Measurements from ENCODE around the gene CXXC5. TPM values are rescaled to one million over a fixed set of nuclear protein-coding genes. Genes with fewer than 3 reads are reported as not detected.
"Not testable (repeated sequence)": the region's sequence is repeated elsewhere in the genome, so short reads cannot be mapped to it uniquely, and the experiment has no call there.

Gene CXXC5
- 1 to 10 TPM in 1 of 2 experiments, under 1 TPM in 1; 0.82 to 1.0 TPM for total RNA-seq

DNA sequence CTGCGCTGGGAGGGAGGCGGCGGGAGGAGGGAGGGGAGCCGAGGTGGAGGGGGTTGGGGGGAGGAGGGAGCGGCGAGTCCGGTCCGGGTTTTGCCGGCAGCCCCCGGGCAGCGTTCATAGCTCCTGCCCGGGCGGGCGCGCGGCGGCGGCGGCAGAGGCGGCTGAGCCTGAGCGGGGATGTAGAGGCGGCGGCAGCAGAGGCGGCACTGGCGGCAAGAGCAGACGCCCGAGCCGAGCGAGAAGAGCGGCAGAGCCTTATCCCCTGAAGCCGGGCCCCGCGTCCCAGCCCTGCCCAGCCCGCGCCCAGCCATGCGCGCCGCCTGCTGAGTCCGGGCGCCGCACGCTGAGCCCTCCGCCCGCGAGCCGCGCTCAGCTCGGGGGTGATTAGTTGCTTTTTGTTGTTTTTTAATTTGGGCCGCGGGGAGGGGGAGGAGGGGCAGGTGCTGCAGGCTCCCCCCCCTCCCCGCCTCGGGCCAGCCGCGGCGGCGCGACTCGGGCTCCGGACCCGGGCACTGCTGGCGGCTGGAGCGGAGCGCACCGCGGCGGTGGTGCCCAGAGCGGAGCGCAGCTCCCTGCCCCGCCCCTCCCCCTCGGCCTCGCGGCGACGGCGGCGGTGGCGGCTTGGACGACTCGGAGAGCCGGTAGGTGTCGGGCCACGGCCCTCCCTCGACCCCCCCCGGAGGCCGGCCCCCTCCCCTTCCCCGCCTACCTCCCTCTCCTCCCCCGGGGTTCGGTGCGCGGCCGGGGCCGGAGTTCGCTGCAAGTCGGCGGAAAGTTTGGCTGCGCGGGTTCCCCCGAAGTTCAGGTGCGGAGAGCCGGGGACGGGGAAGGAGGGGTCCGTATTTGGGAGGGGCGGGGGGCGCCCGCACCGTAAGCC lies at the start of gene CXXC5:
Gene CXXC5 (plus strand): TSS at position 145 of the 877 bp plus-strand sequence. CDS start 32,175 bp downstream, outside the sequence.
- POLR2A ChIA-PET: interaction anchor here (0.6 to 1.2 kb wide), 2 partner anchors 11 to 43 kb away, joined by 3 to 13 read pairs; no protein-coding TSS in a partner anchor
- CTCF ChIA-PET: interaction anchor here (0.8 to 2.1 kb wide), 7 partner anchors 9 to 117 kb away, joined by 3 to 7 read pairs (median 3); no protein-coding TSS in a partner anchor
- Mint-ChIP-seq H3K4me1 (ENCODE audit: low read depth) (peaks cover 23% of the 10 kb centered on the region), H3K27me3 (peaks cover 48% of the 10 kb centered on the region), H3K4me3 (peak within 1 kb of the TSS; percentile 9), H3K36me3 (no peaks in the 10 kb centered on the region), H3K9me3 (no peaks in the 10 kb centered on the region), H3K27ac (no peak within 1 kb of the TSS)
- intact Hi-C loops (cut with micrococcal nuclease): loop anchor here (1.0 kb wide), 1 partner anchor 11 kb away; no protein-coding TSS in a partner anchor
- DNase-seq: peak; percentile 50

DNA sequence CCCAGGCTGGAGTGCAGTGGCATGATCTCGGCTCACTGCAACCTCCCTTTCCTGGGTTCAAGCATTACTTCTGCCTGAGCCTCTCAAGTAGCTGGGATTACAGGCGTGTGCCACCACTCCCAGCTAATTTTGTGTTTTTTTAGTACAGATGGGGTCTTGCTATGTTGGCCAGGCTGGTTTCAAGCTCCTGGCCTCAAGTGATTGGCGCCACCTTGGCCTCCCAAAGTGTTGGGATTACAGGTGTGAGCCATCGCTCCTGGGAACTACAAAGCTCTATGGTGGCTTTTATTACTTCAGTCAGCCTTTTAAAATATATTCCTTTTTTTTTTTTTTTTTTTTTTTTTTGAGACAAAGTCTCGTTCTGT lies 49.6 kb upstream of the CXXC5 start:
- intact Hi-C loops (cut with micrococcal nuclease): loop anchor here (2.0 to 5.0 kb wide), 2 partner anchors 14 to 36 kb away; partner anchors contain the start of gene UBE2D2
- Mint-ChIP-seq H3K36me3 (peaks cover 25% of the 10 kb centered on the region), H3K4me1 (ENCODE audit: low read depth) (peaks cover 30% of the 10 kb centered on the region)
- H3K9me3 Mint-ChIP-seq, H3K27me3 Mint-ChIP-seq, H3K4me3 Mint-ChIP-seq, H3K27ac Mint-ChIP-seq, POLR2A ChIA-PET, DNase-seq: not testable (repeated sequence)
- CTCF ChIA-PET: interaction anchor here (0.8 to 2.1 kb wide), 3 partner anchors 12 to 33 kb away, joined by 3 to 5 read pairs (median 4); no protein-coding TSS in a partner anchor

DNA sequence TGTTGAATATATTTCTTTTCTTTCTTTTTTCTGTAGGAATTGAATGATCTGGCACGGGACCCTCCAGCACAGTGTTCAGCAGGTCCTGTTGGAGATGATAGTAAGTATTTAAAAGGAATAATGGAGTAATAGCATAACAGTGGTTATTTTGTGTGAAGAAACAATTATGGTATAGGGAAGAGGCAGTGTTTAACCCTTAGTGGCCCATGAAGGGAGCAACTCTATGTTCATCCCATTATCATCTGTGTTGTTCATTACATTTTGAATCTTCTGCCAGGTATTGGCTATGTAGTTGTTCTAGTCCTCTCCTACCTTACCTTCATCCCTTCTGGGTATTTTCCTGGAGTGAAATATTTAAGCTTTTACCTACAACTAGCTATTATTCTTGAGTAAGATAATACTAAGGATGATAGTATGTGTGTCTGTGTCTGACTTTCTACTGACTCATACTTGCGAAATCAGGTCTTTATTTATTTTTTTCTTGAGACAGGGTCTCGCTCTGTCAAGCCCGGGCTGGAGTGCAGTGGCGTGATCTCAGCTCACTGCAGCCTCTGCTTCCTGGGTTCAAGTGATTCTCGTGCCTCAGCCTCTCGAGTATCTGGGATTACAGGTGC lies 47.7 kb upstream of the CXXC5 start:
- intact Hi-C loops (cut with micrococcal nuclease): no loop called here
- no peak overlapping the region for H3K4me3 Mint-ChIP-seq
- ChIA-PET CTCF (interaction anchor here (0.6 kb wide), 1 partner anchor 1201 kb away, joined by 4 read pairs; no protein-coding TSS in a partner anchor), POLR2A (interaction anchor here (0.5 kb wide), 1 partner anchor 264 kb away, joined by 3 read pairs; no protein-coding TSS in a partner anchor)
- H3K4me1 Mint-ChIP-seq (ENCODE audit: low read depth): peaks cover 19% of the 10 kb centered on the region
- H3K36me3 Mint-ChIP-seq: peaks cover 25% of the 10 kb centered on the region
- no peaks in the 10 kb centered on the region for H3K27me3 Mint-ChIP-seq
- no peaks in the 10 kb centered on the region for H3K9me3 Mint-ChIP-seq
- DNase-seq: no peak
- no peak overlapping the region for H3K27ac Mint-ChIP-seq

DNA sequence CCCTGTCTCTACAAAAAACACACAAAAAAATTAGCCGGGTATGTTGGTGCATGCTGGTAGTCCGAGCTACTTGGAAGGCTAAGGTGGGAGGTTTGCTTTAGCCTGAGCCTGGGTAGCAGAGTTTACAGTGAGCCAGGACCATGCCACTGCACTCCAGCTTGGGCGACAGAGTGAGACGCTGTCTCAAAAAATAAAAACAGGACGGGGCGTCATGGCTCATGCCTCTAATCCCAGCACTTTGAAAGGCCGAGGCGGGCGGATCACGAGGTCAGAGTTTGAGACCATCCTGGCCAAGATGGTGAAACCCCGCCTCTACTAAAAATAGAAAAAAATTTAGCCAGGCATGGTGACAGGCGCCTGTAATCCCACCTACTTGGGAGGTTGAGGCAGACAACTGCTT lies 46.7 kb upstream of the CXXC5 start:
- ChIA-PET CTCF (interaction anchor here (0.7 kb wide), 1 partner anchor 34 kb away, joined by 3 read pairs; no protein-coding TSS in a partner anchor), POLR2A (no interaction called here)
- no peak for DNase-seq
- H3K36me3 Mint-ChIP-seq: peaks cover 29% of the 10 kb centered on the region
- no peak overlapping the region for H3K4me3 Mint-ChIP-seq
- intact Hi-C loops (cut with micrococcal nuclease): no loop called here
- H3K9me3 Mint-ChIP-seq: no peaks in the 10 kb centered on the region
- no peaks in the 10 kb centered on the region for H3K27me3 Mint-ChIP-seq
- H3K27ac Mint-ChIP-seq: no peak overlapping the region
- H3K4me1 Mint-ChIP-seq (ENCODE audit: low read depth): peaks cover 22% of the 10 kb centered on the region

DNA sequence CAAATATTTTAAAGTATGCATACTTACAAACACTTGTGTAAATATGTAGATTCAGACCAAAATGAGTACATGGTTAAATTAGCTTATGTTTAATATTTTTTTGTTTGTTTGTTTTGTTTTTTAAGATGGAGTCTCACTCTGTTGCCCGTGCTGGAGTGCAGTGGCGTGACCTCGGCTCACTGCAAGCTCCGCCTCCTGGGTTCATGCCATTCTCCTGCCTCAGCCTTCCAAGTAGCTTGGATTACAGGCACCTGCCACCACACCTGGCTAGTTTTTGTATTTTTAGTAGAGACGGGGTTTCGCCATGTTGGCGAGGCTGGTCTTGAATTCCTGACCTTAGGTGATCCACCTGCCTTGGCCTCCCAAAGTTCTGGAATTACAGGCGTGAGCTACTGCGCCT lies 46.2 kb upstream of the CXXC5 start:
- H3K27ac Mint-ChIP-seq; POLR2A ChIA-PET; intact Hi-C loops (cut with micrococcal nuclease); DNase-seq; H3K9me3 Mint-ChIP-seq; H3K4me3 Mint-ChIP-seq; H3K27me3 Mint-ChIP-seq: not testable (repeated sequence)
- Mint-ChIP-seq H3K36me3 (peaks cover 29% of the 10 kb centered on the region), H3K4me1 (ENCODE audit: low read depth) (peaks cover 22% of the 10 kb centered on the region)
- CTCF ChIA-PET: interaction anchor here (0.7 kb wide), 1 partner anchor 34 kb away, joined by 3 read pairs; no protein-coding TSS in a partner anchor

DNA sequence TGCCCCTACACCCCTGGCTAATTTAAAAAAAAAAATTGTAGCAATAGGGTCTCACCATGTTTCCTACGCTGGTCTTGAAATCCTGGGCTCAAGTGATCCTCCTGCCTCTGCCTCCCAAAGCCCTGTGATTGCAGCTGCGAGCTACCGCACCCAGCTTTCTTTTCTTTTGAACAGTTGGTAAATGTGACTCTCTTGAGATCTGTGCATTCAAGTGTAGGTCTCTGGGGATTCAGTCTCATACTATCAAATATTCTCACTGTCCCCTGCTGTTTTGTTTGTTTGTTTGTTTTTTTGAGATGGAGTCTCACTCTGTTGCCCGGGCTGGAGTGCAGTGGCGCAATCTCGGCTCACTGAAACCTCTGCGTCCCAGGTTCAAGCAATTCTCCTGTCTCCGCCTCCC lies 42.3 kb upstream of the CXXC5 start:
- H3K9me3 Mint-ChIP-seq: no peaks in the 10 kb centered on the region
- no peak overlapping the region for H3K27ac Mint-ChIP-seq
- no peak overlapping the region for H3K4me3 Mint-ChIP-seq
- H3K4me1 Mint-ChIP-seq (ENCODE audit: low read depth): peaks cover 16% of the 10 kb centered on the region
- H3K36me3 Mint-ChIP-seq: peaks cover 23% of the 10 kb centered on the region
- DNase-seq: no peak
- CTCF ChIA-PET: interaction anchor here (0.7 to 1.4 kb wide), 2 partner anchors 30 to 84 kb away, joined by 3 to 5 read pairs; no protein-coding TSS in a partner anchor
- POLR2A ChIA-PET: interaction anchor here (0.6 kb wide), 1 partner anchor 42 kb away, joined by 3 read pairs; the partner anchor contains the start of gene CXXC5
- H3K27me3 Mint-ChIP-seq: no peaks in the 10 kb centered on the region
- intact Hi-C loops (cut with micrococcal nuclease): no loop called here

DNA sequence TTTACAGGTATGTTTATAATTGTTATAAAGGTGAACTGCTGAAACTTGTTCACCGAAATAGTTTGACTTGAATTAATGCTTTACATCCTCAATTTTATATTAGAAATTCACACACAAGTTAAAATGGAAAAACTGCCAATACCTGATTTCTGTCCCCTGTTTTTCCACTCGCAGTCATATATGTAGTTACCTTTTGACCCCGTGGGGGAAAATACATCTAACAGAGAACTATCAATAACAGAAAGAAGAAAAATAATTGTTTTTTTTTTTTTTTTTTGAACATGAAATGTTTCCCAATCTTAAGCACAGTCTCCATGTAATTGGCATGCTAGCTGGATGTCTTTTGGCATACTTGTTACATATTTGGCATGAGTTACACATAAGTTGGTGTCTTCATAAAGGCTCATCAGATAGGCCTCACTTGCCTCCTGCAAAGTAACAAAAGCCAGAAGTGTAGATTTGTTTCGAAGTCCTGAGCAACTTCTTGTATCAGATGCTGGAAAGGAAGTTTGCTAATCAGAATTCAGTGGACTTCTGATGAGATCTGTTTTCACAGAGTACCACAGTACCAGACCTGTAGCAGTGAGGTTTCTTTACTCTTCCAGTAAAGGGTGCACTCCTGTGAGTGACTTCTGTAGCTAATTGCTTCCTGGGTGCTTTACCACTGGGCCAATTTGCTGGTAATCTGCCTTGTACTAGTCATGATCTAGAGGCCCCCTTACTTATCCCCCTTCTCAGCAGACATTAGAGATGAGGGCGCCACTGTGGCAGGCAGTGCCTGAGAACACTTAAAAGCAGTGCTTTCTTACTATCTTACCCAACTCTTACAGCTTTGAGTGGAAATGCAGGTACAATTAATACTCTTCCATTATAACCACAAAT lies 36.2 kb upstream of the CXXC5 start:
- peaks cover 27% of the 10 kb centered on the region for H3K4me1 Mint-ChIP-seq (ENCODE audit: low read depth)
- no peaks in the 10 kb centered on the region for H3K27me3 Mint-ChIP-seq
- peaks cover 12% of the 10 kb centered on the region for H3K36me3 Mint-ChIP-seq
- ChIA-PET CTCF (interaction anchor here (0.7 to 2.0 kb wide), 5 partner anchors 14 to 270 kb away, joined by 3 to 7 read pairs (median 5); no protein-coding TSS in a partner anchor), POLR2A (no interaction called here)
- intact Hi-C loops (cut with micrococcal nuclease): loop anchor here (2.0 kb wide), 1 partner anchor 13 kb away; no protein-coding TSS in a partner anchor
- H3K27ac Mint-ChIP-seq: peak overlapping the region; percentile 76
- H3K4me3 Mint-ChIP-seq: no peak overlapping the region
- peak; percentile 44 for DNase-seq
- H3K9me3 Mint-ChIP-seq: no peaks in the 10 kb centered on the region

DNA sequence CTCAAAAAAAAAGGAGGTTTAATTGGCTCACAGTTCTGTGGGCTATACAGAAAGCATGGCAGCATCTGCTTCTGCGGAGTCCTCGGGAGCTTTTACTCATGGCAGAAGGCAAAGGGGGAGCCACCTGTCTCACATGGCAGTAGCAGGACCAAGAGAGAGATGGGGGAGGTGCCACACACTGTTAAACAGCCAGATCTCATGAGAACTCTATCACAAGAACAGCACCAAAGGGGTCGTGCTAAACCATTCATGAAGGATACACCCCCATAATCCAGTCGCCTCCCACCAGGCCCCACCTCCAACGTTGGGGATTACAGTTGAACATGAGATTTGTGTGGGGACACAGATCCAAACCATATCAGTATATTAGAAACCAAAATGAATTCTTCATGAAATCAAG lies 28.3 kb upstream of the CXXC5 start:
- POLR2A ChIA-PET: no interaction called here
- Mint-ChIP-seq H3K4me3 (no peak overlapping the region), H3K27me3 (no peaks in the 10 kb centered on the region), H3K4me1 (ENCODE audit: low read depth) (no peaks in the 10 kb centered on the region), H3K9me3 (no peaks in the 10 kb centered on the region), H3K27ac (no peak overlapping the region), H3K36me3 (peaks cover 27% of the 10 kb centered on the region)
- DNase-seq: no peak
- intact Hi-C loops (cut with micrococcal nuclease): no loop called here
- CTCF ChIA-PET: interaction anchor here (1.3 kb wide), 1 partner anchor 14 kb away, joined by 5 read pairs; no protein-coding TSS in a partner anchor

DNA sequence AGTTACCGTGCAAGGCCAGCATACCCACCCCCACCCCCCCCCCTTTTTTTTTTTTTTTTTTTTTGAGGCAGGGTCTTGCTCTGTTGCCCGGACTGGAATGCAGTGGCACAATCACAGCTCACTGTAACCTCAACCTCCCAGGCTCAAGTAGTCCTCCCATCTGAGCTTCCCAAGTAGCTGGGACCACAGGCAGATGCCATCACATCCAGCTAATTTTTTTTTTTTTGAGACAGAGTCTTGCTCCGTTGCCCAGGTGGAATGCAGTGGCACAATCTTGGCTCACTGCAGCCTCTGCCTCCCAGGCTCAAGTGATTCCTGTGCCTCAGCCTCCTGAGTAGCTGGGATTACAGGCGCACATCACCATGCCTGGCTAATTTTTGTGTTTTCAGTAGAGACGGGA lies 22.8 kb upstream of the CXXC5 start:
- CTCF ChIA-PET: interaction anchor here (0.6 to 1.3 kb wide), 2 partner anchors 141 to 1970 kb away, joined by 3 read pairs; no protein-coding TSS in a partner anchor
- H3K36me3 Mint-ChIP-seq: peaks cover 44% of the 10 kb centered on the region
- DNase-seq; H3K4me1 Mint-ChIP-seq (ENCODE audit: low read depth); POLR2A ChIA-PET; intact Hi-C loops (cut with micrococcal nuclease); H3K4me3 Mint-ChIP-seq; H3K27me3 Mint-ChIP-seq; H3K27ac Mint-ChIP-seq; H3K9me3 Mint-ChIP-seq: not testable (repeated sequence)

DNA sequence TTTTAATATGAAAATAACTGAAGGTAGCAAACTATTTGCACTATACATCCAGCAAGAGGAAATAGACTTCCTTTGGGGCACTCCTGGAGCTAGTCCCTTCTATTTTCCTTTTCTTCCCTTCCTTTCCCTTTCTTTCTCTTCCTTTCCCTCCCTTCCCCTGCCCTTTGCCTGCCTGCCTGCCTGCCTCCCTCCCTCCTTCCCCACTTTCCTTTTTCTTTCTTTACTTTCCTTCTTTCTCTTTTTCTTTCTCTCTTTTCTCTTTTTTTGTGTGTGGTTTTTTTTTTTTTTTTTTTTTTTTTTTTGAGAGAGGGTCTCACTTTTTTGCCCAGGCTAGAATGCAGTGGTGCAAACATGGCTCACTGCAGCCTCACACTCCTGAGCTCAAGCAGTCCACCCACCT lies 17.3 kb upstream of the CXXC5 start:
- no peak overlapping the region for H3K27ac Mint-ChIP-seq
- no peaks in the 10 kb centered on the region for H3K27me3 Mint-ChIP-seq
- no peaks in the 10 kb centered on the region for H3K9me3 Mint-ChIP-seq
- intact Hi-C loops (cut with micrococcal nuclease): no loop called here
- DNase-seq: no peak
- ChIA-PET POLR2A (no interaction called here), CTCF (interaction anchor here (1.4 to 8.8 kb wide), 2 partner anchors 60 to 136 kb away, joined by 3 to 145 read pairs; no protein-coding TSS in a partner anchor)
- H3K4me1 Mint-ChIP-seq (ENCODE audit: low read depth): peaks cover 28% of the 10 kb centered on the region
- H3K36me3 Mint-ChIP-seq: peaks cover 33% of the 10 kb centered on the region
- no peak overlapping the region for H3K4me3 Mint-ChIP-seq

DNA sequence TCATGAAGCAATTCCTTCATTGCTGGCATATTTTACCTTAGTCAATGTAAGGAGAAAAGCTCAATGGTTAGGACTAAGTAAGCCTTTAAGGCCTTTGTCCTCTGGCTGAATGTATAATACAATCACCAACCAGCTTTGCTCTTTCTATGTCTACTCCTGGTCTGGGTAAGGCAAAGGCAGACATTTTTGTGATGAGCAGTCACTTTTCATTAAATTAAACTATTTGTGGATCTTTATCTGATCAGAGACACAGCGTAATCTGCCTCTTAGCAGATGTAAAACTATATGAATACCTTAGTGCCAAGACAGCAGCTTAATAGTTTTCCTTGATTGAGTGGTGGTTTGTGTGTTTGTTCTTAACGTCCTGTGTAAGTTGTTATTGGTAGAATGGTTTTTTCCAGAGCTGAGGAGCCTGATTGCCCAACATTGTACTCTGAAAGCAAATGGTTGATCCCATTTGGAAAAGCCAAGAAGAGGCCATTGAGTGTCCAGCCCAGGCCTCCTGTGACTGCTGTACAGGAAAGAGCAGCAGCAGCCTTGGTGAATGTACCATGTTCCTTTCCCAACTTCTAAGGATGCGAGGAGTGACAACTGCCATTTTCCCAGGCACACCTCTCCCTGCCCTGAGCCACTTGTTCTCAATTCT lies 16.5 kb upstream of the CXXC5 start:
- intact Hi-C loops (cut with micrococcal nuclease): no loop called here
- no peak for DNase-seq
- ChIA-PET CTCF (interaction anchor here (1.0 to 8.8 kb wide), 11 partner anchors 14 to 209 kb away, joined by 3 to 145 read pairs (median 4); no protein-coding TSS in a partner anchor), POLR2A (no interaction called here)
- Mint-ChIP-seq H3K9me3 (no peaks in the 10 kb centered on the region), H3K27me3 (no peaks in the 10 kb centered on the region), H3K4me3 (no peak overlapping the region), H3K36me3 (peaks cover 29% of the 10 kb centered on the region), H3K27ac (no peak overlapping the region), H3K4me1 (ENCODE audit: low read depth) (peaks cover 36% of the 10 kb centered on the region)
